ENCODE measurements around the gene HNRNPUL1.

DNA sequence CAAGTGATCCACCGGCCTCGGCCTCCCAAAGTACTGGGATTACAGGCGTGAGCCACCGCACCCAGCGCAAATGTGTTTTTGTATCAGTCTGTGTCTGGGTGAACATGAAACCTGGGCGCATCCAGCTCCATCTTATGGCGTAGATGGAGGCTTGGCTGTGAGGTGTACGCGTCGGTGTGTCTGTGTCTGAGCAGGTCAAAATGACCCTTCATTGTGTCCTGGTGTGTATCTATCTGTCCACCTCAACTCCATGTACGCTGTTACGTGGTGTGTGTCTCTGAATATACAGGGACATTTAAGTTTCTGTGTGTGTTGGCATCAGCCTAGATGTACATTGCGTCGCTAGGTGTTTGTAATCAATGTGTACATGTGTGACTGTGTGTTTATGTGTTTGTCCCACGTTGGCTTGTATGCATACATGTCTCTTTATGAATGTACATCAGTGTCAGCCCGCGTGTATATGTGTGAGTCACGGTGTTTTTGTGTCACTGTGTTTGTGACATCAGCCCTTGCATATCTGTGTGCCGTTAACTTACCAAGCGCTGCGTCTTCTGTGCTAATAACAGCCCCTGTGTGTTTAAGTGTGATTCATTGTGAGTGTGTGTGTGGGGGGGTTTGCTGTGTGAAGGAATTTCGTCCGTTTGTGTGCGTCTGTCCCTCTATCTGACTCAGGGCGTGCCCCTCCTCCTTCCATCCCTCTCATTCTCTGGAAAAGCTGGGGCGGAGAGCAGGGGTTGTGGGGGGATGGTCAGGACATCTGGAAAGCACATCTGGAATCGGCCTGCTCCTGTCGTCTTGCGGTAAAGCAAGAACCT lies 38.7 kb upstream of the HNRNPUL1 start:
- TF ChIP-seq POLR2AphosphoS5 (IDR thresholded peaks at IDR 0.05; ENCODE audit: borderline replicate concordance, low read depth, low read length) (no peak), EZH2 (IDR thresholded peaks at IDR 0.05) (no peak), FOXP2 (optimal IDR thresholded peaks at IDR 0.05; ENCODE audit: control extremely low read depth, extremely low read length, insufficient read depth) (no peak)
